Islet of Langerhans (tissue), 1 donor: ENCODE measurements around the gene HIP1R.
"Not testable (repeated sequence)": the region's sequence is repeated elsewhere in the genome, so short reads cannot be mapped to it uniquely, and the experiment has no call there.

Source experiments
- FAIRE-seq: peaks from one replicate; lab custom pipeline; 2011; peaks lifted over from hg19 to GRCh38; lab: Jason Lieb, UNC

HIP1R gene

GRCh38 chr12:122894193-122895121 is 59.2 kb downstream of the HIP1R start:
- FAIRE-seq: no peak

GRCh38 chr12:122895320-122895703 is 60.1 kb downstream of the HIP1R start:
- FAIRE-seq: no peak

GRCh38 chr12:122895704-122896636 is 60.7 kb downstream of the HIP1R start, which contains the start of gene VPS37B:
Gene VPS37B, minus strand, starts transcription at chr12:122896124. Its CDS starts 62 bp downstream, at chr12:122896062.
- no peak for FAIRE-seq

- FAIRE-seq: no peak
Observed at GRCh38 chr12:122896662-122897061, 61.4 kb downstream of the HIP1R start.

GRCh38 chr12:122899887-122900286 is 64.6 kb downstream of the HIP1R start:
- FAIRE-seq: no peak

GRCh38 chr12:122902854-122903692 is 67.8 kb downstream of the HIP1R start:
- FAIRE-seq: no peak

GRCh38 chr12:122903693-122904034 is 68.4 kb downstream of the HIP1R start:
- FAIRE-seq: no peak

- not testable (repeated sequence) for FAIRE-seq
Observed at GRCh38 chr12:122905258-122905657, 70.0 kb downstream of the HIP1R start.

- no peak for FAIRE-seq
Observed at GRCh38 chr12:122908915-122909314, 73.7 kb downstream of the HIP1R start.

- FAIRE-seq: no peak
Observed at GRCh38 chr12:122909442-122910288, 74.4 kb downstream of the HIP1R start.
